ENCODE measurements around the gene RGL1.

DNA sequence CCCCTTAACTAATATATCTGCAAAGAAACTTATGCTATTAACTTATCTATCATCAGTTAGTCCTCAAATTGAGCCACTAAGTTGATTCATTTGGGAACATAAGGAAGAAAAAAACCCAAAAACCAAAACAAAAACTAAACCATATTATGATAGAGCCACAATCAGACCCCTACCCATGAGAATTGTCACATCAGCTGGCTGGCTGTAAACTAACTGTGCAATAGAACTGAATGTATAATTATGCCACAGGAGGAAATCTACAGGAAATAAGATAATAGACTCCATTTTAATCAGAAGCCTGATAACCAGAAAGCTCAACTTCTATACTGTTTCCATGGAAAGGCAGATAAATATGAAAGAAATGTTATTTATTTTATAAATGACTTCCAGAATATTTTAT lies 110.0 kb downstream of the RGL1 start:
- TF ChIP-seq, protein P1, sequence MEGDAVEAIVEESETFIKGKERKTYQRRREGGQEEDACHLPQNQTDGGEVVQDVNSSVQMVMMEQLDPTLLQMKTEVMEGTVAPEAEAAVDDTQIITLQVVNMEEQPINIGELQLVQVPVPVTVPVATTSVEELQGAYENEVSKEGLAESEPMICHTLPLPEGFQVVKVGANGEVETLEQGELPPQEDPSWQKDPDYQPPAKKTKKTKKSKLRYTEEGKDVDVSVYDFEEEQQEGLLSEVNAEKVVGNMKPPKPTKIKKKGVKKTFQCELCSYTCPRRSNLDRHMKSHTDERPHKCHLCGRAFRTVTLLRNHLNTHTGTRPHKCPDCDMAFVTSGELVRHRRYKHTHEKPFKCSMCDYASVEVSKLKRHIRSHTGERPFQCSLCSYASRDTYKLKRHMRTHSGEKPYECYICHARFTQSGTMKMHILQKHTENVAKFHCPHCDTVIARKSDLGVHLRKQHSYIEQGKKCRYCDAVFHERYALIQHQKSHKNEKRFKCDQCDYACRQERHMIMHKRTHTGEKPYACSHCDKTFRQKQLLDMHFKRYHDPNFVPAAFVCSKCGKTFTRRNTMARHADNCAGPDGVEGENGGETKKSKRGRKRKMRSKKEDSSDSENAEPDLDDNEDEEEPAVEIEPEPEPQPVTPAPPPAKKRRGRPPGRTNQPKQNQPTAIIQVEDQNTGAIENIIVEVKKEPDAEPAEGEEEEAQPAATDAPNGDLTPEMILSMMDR (conservative IDR thresholded peaks at IDR 0.05), result no peak
- no peak for TF ChIP-seq ZFX (IDR thresholded peaks at IDR 0.05)
